AG04449 (cell line): ENCODE measurements around the gene HAO1.
"Not testable (repeated sequence)": the region's sequence is repeated elsewhere in the genome, so short reads cannot be mapped to it uniquely, and the experiment has no call there.

ENCODE experiments used
- CTCF ChIA-PET: fragments of 350-600 bp; formaldehyde crosslinking; extraction: SDS; loops from one replicate; lab custom pipeline; 2021; ENCODE audit warnings: antibody characterized with exemption; lab: Yijun Ruan, JAX
- POLR2A ChIA-PET: fragments of 400-600, 350-600 bp; formaldehyde crosslinking; extraction: SDS; loops from one replicate; lab custom pipeline; 2020; ENCODE audit warnings: antibody characterized with exemption, inconsistent platforms; lab: Yijun Ruan, JAX
- DNase-seq: peaks from one replicate; pipeline ENCODE4 v3.0.0-alpha.2; 2010; ENCODE audit warnings: low read depth, low spot score
- H3K4me3 ChIP-seq: 2 replicates; pipeline ENCODE4 v1.5.1; 2011; ENCODE audit warnings: low read depth, mild to moderate bottlenecking, control low read depth, low read length
- TF ChIP-seq, protein P1 (sequence below): IDR thresholded peaks from one replicate; pipeline ENCODE4 v1.5.1; 2011; ENCODE audit warnings: mild to moderate bottlenecking, moderate library complexity, low read length, control low read depth, inconsistent platforms; ENCODE audit not compliant: insufficient read depth; ENCODE audit errors: missing control alignments

The HAO1 gene

DNA sequence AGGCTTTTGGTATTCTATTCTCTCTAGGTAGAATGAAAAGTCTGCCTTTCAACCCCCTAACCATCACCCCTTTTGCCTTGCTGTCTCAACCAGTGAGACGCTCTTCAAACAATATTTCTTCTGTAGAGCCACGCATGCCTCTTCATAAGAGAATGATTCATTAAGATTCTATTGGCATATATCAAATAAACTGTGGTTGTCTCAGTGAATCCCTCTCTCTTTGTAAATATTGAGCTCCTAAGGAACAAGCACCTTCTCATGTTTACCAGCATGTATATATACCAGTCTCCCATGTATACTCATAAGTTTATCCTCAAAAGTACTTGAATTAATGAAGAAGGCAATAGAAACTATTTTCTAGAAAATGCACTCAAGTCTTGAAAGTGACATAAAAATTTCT is 90.6 kb downstream of the HAO1 start:
- TF ChIP-seq, protein P1, sequence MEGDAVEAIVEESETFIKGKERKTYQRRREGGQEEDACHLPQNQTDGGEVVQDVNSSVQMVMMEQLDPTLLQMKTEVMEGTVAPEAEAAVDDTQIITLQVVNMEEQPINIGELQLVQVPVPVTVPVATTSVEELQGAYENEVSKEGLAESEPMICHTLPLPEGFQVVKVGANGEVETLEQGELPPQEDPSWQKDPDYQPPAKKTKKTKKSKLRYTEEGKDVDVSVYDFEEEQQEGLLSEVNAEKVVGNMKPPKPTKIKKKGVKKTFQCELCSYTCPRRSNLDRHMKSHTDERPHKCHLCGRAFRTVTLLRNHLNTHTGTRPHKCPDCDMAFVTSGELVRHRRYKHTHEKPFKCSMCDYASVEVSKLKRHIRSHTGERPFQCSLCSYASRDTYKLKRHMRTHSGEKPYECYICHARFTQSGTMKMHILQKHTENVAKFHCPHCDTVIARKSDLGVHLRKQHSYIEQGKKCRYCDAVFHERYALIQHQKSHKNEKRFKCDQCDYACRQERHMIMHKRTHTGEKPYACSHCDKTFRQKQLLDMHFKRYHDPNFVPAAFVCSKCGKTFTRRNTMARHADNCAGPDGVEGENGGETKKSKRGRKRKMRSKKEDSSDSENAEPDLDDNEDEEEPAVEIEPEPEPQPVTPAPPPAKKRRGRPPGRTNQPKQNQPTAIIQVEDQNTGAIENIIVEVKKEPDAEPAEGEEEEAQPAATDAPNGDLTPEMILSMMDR = no peak
- no peak overlapping the region for H3K4me3 ChIP-seq
- ChIA-PET CTCF (interaction anchor here (1.0 kb wide), 1 partner anchor 9 kb away, joined by 3 read pairs; no protein-coding TSS in a partner anchor), POLR2A (no interaction called here)
- no peak for DNase-seq

DNA sequence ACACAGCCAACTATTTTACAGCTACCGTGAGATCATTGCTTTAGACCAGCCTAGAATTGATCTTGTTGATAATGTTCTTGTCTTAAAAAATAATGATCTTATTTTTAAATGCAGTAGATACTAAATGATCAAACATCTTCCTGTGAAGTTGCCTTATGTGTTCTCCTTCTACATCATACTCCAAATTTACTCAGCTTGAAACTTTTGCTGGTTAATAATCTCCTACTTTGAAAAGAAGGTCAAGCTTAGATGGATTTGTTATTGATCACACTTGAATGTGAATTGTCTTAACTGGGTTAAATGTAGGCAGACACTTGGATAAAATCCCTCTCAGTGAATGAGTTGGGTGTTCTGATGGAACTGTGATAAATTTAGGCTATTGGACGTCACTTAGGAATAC is 91.9 kb downstream of the HAO1 start:
- ChIA-PET POLR2A (no interaction called here), CTCF (no interaction called here)
- TF ChIP-seq, protein P1 = no peak
- no peak for DNase-seq
- H3K4me3 ChIP-seq = no peak overlapping the region

DNA sequence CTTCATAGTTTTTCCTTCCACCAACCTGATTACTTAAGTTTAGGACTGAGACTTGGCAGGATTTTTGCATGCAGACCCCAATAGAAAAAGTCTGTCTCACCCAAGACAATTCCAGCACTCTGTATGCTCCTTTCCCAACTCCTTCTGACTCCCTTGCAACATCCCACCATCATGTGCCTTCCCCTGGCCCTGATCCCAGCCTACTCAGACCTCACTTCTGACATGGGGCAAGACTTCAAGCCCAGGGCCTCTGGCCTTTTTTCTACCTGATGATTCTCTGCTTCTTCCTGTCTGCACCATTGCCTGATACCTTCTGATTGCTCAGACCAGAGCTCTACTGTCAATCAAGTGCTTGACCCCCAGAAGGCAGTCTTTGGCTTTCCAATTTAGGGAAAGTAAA is 96.6 kb downstream of the HAO1 start:
- ChIA-PET CTCF (interaction anchor here (3.5 kb wide), 1 partner anchor 16 kb away, joined by 13 read pairs; no protein-coding TSS in a partner anchor), POLR2A (no interaction called here)
- H3K4me3 ChIP-seq = no peak overlapping the region
- no peak for DNase-seq
- TF ChIP-seq, protein P1 = no peak

DNA sequence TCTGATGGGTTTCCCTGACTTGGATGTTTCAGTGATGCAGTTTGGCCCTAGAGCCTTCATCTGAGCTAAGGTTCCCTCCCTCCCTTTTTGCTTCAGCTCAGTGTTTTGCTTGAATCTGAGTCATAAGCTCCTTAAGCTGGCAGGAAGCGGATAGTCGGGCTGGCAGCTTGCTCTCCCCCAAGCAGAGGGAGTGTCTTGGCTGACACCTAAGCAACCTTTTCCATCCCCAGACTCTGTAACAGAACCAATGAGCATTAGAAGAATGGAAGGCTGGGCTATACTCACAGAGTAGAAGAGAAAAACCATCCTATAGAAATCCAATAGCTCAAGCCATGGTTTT is 98.3 kb downstream of the HAO1 start:
- TF ChIP-seq, protein P1 = no peak
- no peak overlapping the region for H3K4me3 ChIP-seq
- ChIA-PET POLR2A (no interaction called here), CTCF (interaction anchor here (0.9 to 3.5 kb wide), 2 partner anchors 18 to 466 kb away, joined by 3 to 13 read pairs; no protein-coding TSS in a partner anchor)
- DNase-seq = peak; percentile 61

DNA sequence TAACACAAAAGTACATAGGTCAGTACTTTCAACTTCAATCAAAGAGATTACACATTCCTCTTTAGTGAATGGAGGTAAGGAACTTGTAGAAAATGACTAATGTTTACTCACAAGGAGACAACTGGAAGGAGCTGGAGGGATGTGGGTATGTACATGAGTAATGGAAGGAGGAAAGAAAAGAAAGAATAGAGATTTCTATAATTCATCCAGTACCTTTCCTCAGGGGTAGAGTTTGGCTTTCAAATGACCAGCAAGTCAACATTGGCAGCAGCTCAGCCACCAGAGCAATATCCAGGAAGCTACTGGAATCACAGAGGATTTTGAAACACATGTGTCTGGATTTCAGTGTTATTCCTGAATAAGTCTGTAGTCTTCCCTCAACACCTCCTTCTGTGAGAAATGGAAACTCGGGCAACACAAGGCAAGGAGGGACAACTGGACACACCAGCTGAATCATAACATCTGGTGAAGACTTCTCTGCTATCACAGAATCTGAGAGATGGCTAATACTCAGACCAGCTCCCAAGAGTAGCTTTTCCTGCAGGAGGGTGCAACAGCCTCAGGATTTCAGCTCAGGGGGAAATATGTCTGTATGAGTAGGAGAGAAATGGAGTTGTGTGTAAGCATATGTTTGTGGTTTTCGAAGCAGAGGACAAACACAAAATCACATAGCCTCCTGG is 98.8 kb downstream of the HAO1 start:
- TF ChIP-seq, protein P1 = no peak

DNA sequence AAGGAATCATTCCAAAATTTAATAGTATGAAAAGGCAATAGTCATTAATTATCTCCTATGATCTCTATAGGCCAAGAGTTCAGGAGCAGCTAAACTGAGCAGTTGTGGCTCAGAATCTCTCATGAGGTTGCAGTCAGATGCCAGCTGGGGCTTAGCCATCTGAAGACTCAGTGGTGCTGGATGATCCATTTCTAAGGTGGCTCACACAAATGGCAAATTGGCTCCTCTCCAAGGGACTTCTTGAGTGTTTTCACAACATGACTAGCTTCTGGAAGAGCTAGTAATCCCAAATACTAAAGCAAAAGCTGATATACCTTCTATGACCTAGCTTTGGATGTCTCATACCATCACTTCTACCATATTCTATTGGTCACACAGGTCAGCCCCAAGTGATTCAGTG is 104.2 kb downstream of the HAO1 start:
- no peak for DNase-seq
- ChIA-PET POLR2A (no interaction called here), CTCF (interaction anchor here (1.0 to 1.5 kb wide), 2 partner anchors 42 to 1071 kb away, joined by 3 to 4 read pairs; no protein-coding TSS in a partner anchor)

More for the DNA sequence above, 98.8 kb downstream of the HAO1 start:
- CTCF ChIA-PET = interaction anchor here (0.9 to 3.5 kb wide), 2 partner anchors 18 to 465 kb away, joined by 3 to 13 read pairs; no protein-coding TSS in a partner anchor
- POLR2A ChIA-PET = no interaction called here
- no peak for DNase-seq
- no peak overlapping the region for H3K4me3 ChIP-seq

DNA sequence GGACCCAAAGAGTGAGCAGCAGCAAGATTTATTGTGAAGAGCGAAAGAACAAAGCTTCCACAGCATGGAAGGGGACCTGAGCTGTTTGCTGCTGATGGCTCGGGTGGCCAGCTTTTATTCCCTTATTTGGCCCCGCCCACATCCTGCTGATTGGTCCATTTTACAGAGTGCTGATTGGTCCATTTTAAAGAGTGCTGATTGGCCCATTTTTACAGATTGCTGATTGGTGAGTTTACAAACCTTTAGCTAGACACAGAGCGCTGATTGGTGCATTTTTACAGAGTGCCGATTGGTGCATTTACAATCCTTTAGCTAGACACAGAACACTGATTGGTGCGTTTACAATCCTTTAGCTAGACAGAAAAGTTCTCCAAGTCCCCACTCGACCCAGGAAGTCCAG is 105.8 kb downstream of the HAO1 start:
- DNase-seq, H3K4me3 ChIP-seq, CTCF ChIA-PET, POLR2A ChIA-PET: not testable (repeated sequence)

More for the DNA sequence above, 104.2 kb downstream of the HAO1 start:
- H3K4me3 ChIP-seq = no peak overlapping the region
- TF ChIP-seq, protein P1 = no peak
